ENCODE measurements around the gene ZCCHC7. TPM values are rescaled to one million over a fixed set of nuclear protein-coding genes. Genes with fewer than 3 reads are reported as not detected.
A peak's percentile ranks its signal among the peaks of the same experiment; 100 is the strongest.

The ZCCHC7 gene
- total and polyA plus RNA-seq, 2 of the 8 experiments (the other 6 are each of a cell fraction or from before 2014, with no cell fraction given) = 12.2 to 27.5 TPM

GRCh38 chr9:37209431-37210386 is 89.3 kb downstream of the ZCCHC7 start:
- no peak overlapping the region for H2BK12ac ChIP-seq (ENCODE audit: low read depth, low read length)
- H3K36me3 ChIP-seq (ENCODE audit: control insufficient read depth in 2 of 4, insufficient read depth in 4 of 4, low read length in 3 of 4) = no peaks in the 10 kb centered on the region
- H3K9ac ChIP-seq (replicated peaks in 1 of 4; ENCODE audit: extremely low read depth in 1 of 4, low read depth in 3 of 4, low read length in 3 of 4) = no peak overlapping the region
- no peak overlapping the region for H3K4me3 ChIP-seq (ENCODE audit: extremely low read depth in 1 of 4, insufficient read depth in 2 of 4, low read depth in 3 of 4, low read length in 4 of 4)
- no peak overlapping the region for H3K23ac ChIP-seq (ENCODE audit: insufficient read length)
- H3K4me1 ChIP-seq (replicated peaks in 1 of 4; ENCODE audit: control insufficient read depth in 3 of 4, insufficient read depth in 4 of 4, low read length in 3 of 4) = peaks cover 0 to 3% (median under 1%) of the 10 kb centered on the region in 4 experiments; a peak in 2 of 7 replicates
- peaks cover 0 to 17% of the 10 kb centered on the region in 2 experiments; a peak in 3 of 4 replicates for H3K79me2 ChIP-seq (ENCODE audit: control insufficient read depth in 1 of 2, insufficient read depth in 2 of 2, low read length in 2 of 2)
- no peak overlapping the region for H3K18ac ChIP-seq (ENCODE audit: extremely low read depth, low read length)
- no peak overlapping the region for H3K27ac ChIP-seq (ENCODE audit: low read depth, low read length)
- ChIA-PET POLR2A (ENCODE audit: partially characterized antibody) (no interaction called here), CTCF (ENCODE audit: partially characterized antibody) (interaction anchor here (0.9 kb wide), 1 partner anchor 214 kb away, joined by 3 read pairs; no protein-coding TSS in a partner anchor)
- H2BK120ac ChIP-seq (replicated peaks; ENCODE audit: low read depth, low read length) = no peak overlapping the region
- H2BK15ac ChIP-seq (ENCODE audit: low read length) = no peak overlapping the region
- no peaks in the 10 kb centered on the region; the same call in 1 of the 2 replicates for H3K79me1 ChIP-seq (ENCODE audit: low read depth, low read length)
- no peak overlapping the region for H2AFZ ChIP-seq (ENCODE audit: low read length)
- no peak overlapping the region for H4K5ac ChIP-seq (ENCODE audit: insufficient read length, low read depth, low read length)
- FAIRE-seq (no peak), DNase-seq (ENCODE audit: low read depth in 1 of 2, low spot score in 2 of 2) (no peak)
- H3K27me3 ChIP-seq (replicated peaks in 1 of 4; ENCODE audit: control insufficient read depth in 3 of 4, extremely low read depth in 1 of 4, insufficient read depth in 3 of 4, low read length in 3 of 4) = no peaks in the 10 kb centered on the region
- no peaks in the 10 kb centered on the region for H3K23me2 ChIP-seq (ENCODE audit: low read depth, low read length)
- no peak overlapping the region for H2AK5ac ChIP-seq (ENCODE audit: low read depth, low read length)
- no peak overlapping the region for H3K4ac ChIP-seq (replicated peaks; ENCODE audit: insufficient read length, low read depth, low read length)
- no peak overlapping the region for H3K4me2 ChIP-seq (ENCODE audit: insufficient read depth in 1 of 2, low read depth in 2 of 2, low read length in 2 of 2)
- H4K91ac ChIP-seq (replicated peaks; ENCODE audit: insufficient read length, low read length) = peak overlapping the region; percentile 55
- H2BK5ac ChIP-seq (ENCODE audit: low read depth, low read length) = no peak overlapping the region
- H4K20me1 ChIP-seq (replicated peaks in 1 of 2; ENCODE audit: control insufficient read depth in 1 of 2, insufficient read depth in 2 of 2, low read length in 2 of 2) = peaks cover 0 to 2% of the 10 kb centered on the region in 2 experiments
- H3K56ac ChIP-seq (replicated peaks; ENCODE audit: insufficient read length, low read depth, low read length) = no peak overlapping the region
- 44% methylated on average over 2 of the region's 2 CpGs; no CpG with 5 or more reads in 1 of the 2 experiments for WGBS, 2 experiments (ENCODE audit: extremely low coverage in 1 of 2, insufficient coverage in 1 of 2, insufficient read length in 1 of 2, insufficient replicate concordance in 2 of 2, low coverage in 1 of 2, low lambda C conversion rate in 2 of 2, missing lambda C conversion rate in 1 of 2)
- H3K9me3 ChIP-seq (ENCODE audit: insufficient read depth in 2 of 2, low read depth in 1 of 2, low read length in 1 of 2) = no peaks in the 10 kb centered on the region
- H2BK20ac ChIP-seq (ENCODE audit: low read length) = no peak overlapping the region
- H3K14ac ChIP-seq (ENCODE audit: insufficient read length) = no peak overlapping the region
- no peak for TF ChIP-seq POLR2AphosphoS5 (IDR thresholded peaks at IDR 0.05; ENCODE audit: low read depth, low read length)
- no peak for TF ChIP-seq JUN (IDR thresholded peaks at IDR 0.05; ENCODE audit: low read depth, low read length)
- TF ChIP-seq, protein P1, sequence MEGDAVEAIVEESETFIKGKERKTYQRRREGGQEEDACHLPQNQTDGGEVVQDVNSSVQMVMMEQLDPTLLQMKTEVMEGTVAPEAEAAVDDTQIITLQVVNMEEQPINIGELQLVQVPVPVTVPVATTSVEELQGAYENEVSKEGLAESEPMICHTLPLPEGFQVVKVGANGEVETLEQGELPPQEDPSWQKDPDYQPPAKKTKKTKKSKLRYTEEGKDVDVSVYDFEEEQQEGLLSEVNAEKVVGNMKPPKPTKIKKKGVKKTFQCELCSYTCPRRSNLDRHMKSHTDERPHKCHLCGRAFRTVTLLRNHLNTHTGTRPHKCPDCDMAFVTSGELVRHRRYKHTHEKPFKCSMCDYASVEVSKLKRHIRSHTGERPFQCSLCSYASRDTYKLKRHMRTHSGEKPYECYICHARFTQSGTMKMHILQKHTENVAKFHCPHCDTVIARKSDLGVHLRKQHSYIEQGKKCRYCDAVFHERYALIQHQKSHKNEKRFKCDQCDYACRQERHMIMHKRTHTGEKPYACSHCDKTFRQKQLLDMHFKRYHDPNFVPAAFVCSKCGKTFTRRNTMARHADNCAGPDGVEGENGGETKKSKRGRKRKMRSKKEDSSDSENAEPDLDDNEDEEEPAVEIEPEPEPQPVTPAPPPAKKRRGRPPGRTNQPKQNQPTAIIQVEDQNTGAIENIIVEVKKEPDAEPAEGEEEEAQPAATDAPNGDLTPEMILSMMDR (IDR thresholded peaks at IDR 0.05; ENCODE audit: control extremely low read depth in 1 of 3, insufficient read depth in 1 of 3, low read depth in 1 of 3, low read length in 3 of 3) = peak in 2 of 3 experiments; percentile 31 to 35; a peak in 2 of 4 replicates
- no peak for TF ChIP-seq MAX (IDR thresholded peaks at IDR 0.05)
- TF ChIP-seq SRF (IDR thresholded peaks at IDR 0.05; ENCODE audit: low read depth, low read length) = no peak
- TF ChIP-seq RAD21 (IDR thresholded peaks at IDR 0.05 in 1 of 2, conservative IDR thresholded peaks at IDR 0.05 in 1 of 2; ENCODE audit: low read depth in 2 of 2, low read length in 2 of 2) = peak; percentile 32 to 55
- TF ChIP-seq RBBP5 (IDR thresholded peaks at IDR 0.05; ENCODE audit: borderline replicate concordance, low read depth, low read length) = no peak
- no peak overlapping the region for H4K8ac ChIP-seq (ENCODE audit: extremely low read depth, insufficient read depth, low read length)
